Epithelial cell of proximal tubule (primary cell): ENCODE results near the gene MAP7. TPM values are rescaled to one million over a fixed set of nuclear protein-coding genes. Genes with fewer than 3 reads are reported as not detected.

Source experiments
- DNase-seq: peaks from one replicate; pipeline ENCODE4 v3.0.0-alpha.2; 2011; ENCODE audit warnings: low read depth
- H3K4me3 ChIP-seq: 2 replicates; pipeline ENCODE4 v1.5.1; 2011; ENCODE audit warnings: low read depth, mild to moderate bottlenecking, low read length
- CTCF ChIP-seq: conservative IDR thresholded peaks from 2 replicates; pipeline ENCODE4 v1.5.1; 2012; ENCODE audit warnings: low read depth, mild to moderate bottlenecking, low read length
- total RNA-seq: library from RNA; depleted of rRNA; stranded (reverse); fragments of >200 nt; gene quantifications from 2 replicates; pipeline ENCODE4 v1.2.3, GENCODE V29; 2015

Gene MAP7
- 12.9 and 16.1 TPM in 2 replicates for total RNA-seq

DNA sequence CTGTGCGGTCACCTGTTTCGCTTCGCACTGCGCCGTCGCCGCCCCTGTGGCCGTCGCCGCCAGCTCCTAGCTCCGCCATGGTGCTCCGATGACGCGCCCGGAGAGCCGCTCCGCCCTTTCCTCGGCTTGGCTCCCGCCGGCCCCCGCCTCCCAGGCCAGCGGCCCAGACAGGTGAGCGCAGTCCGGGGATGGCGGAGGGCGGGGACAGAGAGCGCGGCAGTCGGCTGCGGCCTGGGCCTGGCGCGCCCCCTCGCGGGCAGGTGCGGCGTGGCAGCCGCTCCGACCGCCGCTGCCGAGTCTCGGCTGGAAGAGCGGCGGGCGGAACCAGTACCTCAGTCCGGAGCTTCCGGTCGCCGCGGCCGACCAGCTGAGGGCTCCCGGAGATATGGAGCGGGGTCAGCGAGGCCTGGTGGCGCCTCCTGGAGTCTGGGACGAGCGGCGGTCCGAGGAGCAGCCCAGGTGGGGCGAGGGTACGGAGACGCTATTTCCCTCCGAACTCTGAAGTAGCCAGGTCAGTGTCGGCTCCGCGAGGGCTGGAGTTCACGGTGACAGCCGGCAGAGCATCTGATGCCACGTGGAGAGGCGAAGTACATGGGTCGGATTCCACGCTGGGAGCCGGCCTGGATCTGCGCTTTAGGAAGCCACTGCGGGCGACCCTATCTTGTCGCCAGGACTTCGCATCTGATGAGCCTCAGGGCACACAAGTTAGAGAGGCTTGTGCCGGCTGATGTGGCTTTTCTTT lies at the start of gene MAP7:
MAP7 (minus strand) TSS at position 93 of the 742 bp plus-strand sequence; CDS start at position 79, 14 bp downstream.
- TF ChIP-seq CTCF: peak; percentile 73
- DNase-seq: no peak
- H3K4me3 ChIP-seq: peak within 1 kb of the TSS; percentile 93

- no peak for DNase-seq
- TF ChIP-seq CTCF: no peak
Observed at GRCh38 chr6:136599329-136600011, 49.2 kb upstream of the MAP7 start.

GRCh38 chr6:136598048-136598447 lies 47.8 kb upstream of the MAP7 start:
- no peak for TF ChIP-seq CTCF
- no peak for DNase-seq
- no peak overlapping the region for H3K4me3 ChIP-seq

More at GRCh38 chr6:136599329-136600011, 49.2 kb upstream of the MAP7 start:
- no peak overlapping the region for H3K4me3 ChIP-seq

- no peak for DNase-seq
- peak overlapping the region; percentile 2 for H3K4me3 ChIP-seq
- no peak for TF ChIP-seq CTCF
Observed at GRCh38 chr6:136594671-136595070, 44.4 kb upstream of the MAP7 start.

DNA sequence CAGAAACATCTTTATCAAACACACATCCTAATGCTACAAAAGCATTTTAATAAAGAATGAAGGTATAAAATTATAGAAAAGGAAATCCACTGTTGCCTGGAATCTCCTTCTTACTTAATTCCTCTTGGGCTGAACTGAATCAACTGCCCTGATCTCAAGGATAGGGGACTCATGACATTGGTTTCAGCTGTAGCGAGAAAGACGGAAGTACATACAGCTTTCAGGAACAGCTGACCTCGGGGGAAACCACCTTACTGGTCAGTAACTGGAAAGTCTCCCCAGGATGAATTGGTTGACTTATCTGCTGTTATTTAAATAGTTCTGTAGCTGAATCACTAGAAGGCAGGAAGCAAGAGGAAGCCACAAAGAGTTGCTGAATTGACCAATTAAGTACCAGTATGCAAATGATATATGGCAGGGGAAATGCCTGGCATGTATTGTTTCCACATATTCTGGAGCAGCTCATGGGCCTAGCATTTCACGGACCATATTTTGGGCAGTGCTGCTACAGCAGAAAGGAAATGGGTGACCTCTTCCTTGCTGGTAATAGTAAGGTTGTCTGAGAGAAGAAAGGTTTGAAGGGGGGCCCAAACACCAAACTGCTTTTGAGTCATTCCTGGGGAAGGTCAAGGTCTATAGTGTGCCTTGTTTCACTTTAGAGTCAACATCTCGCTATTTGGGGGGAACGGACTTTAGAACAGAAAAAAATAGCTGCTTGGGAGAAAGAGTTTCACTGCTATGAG lies 43.7 kb upstream of the MAP7 start:
- H3K4me3 ChIP-seq: peak overlapping the region; percentile 2
- TF ChIP-seq CTCF: no peak
- peak; percentile 100 for DNase-seq

GRCh38 chr6:136592930-136593673 lies 42.9 kb upstream of the MAP7 start:
- TF ChIP-seq CTCF: no peak
- no peak for DNase-seq
- H3K4me3 ChIP-seq: no peak overlapping the region
